Rectal smooth muscle tissue (tissue), 1 donor: ENCODE data around the gene CFAP97.
A peak's percentile ranks its signal among the peaks of the same experiment; 100 is the strongest.

Source experiments
- H3K27ac ChIP-seq: one replicate; pipeline ENCODE4 v1.7.0; 2013; ENCODE audit warnings: low read depth, low read length, inconsistent platforms
- H3K27me3 ChIP-seq: one replicate; pipeline ENCODE4 v1.7.0; 2013; ENCODE audit warnings: low read length; ENCODE audit not compliant: control insufficient read depth, insufficient read depth
- H3K36me3 ChIP-seq: one replicate; pipeline ENCODE4 v1.7.0; 2013; ENCODE audit warnings: low read length; ENCODE audit not compliant: control insufficient read depth, insufficient read depth
- H3K4me1 ChIP-seq: one replicate; pipeline ENCODE4 v1.7.0; 2013; ENCODE audit warnings: low read length; ENCODE audit not compliant: control insufficient read depth, insufficient read depth
- H3K4me3 ChIP-seq: one replicate; pipeline ENCODE4 v1.7.0; 2013; ENCODE audit warnings: low read length
- H3K9ac ChIP-seq: one replicate; pipeline ENCODE4 v1.7.0; 2013; ENCODE audit warnings: low read length

The CFAP97 gene

GRCh38 chr4:185183622-185184281 lies 20.0 kb downstream of the CFAP97 start:
- Histone ChIP-seq H3K4me1 (no peaks in the 10 kb centered on the region), H3K9ac (no peak overlapping the region), H3K27ac (no peak overlapping the region), H3K27me3 (no peaks in the 10 kb centered on the region), H3K4me3 (no peak overlapping the region), H3K36me3 (peaks cover under 1% of the 10 kb centered on the region)

- no peak overlapping the region for H3K9ac ChIP-seq
- H3K27me3 ChIP-seq = no peaks in the 10 kb centered on the region
- no peak overlapping the region for H3K27ac ChIP-seq
- H3K36me3 ChIP-seq = no peaks in the 10 kb centered on the region
- H3K4me3 ChIP-seq = no peak overlapping the region
- no peaks in the 10 kb centered on the region for H3K4me1 ChIP-seq
Observed at GRCh38 chr4:185182239-185182638, 21.6 kb downstream of the CFAP97 start.

- no peak overlapping the region for H3K27ac ChIP-seq
- no peaks in the 10 kb centered on the region for H3K36me3 ChIP-seq
- no peaks in the 10 kb centered on the region for H3K4me1 ChIP-seq
- no peak overlapping the region for H3K9ac ChIP-seq
- H3K27me3 ChIP-seq = no peaks in the 10 kb centered on the region
- no peak overlapping the region for H3K4me3 ChIP-seq
Observed at GRCh38 chr4:185179488-185179887, 24.3 kb downstream of the CFAP97 start.

- Histone ChIP-seq H3K27ac (no peak overlapping the region), H3K27me3 (no peaks in the 10 kb centered on the region), H3K9ac (no peak overlapping the region), H3K4me3 (no peak overlapping the region), H3K36me3 (peaks cover 3% of the 10 kb centered on the region), H3K4me1 (peaks cover 3% of the 10 kb centered on the region)
Observed at GRCh38 chr4:185171373-185172071, 32.3 kb downstream of the CFAP97 start.

DNA sequence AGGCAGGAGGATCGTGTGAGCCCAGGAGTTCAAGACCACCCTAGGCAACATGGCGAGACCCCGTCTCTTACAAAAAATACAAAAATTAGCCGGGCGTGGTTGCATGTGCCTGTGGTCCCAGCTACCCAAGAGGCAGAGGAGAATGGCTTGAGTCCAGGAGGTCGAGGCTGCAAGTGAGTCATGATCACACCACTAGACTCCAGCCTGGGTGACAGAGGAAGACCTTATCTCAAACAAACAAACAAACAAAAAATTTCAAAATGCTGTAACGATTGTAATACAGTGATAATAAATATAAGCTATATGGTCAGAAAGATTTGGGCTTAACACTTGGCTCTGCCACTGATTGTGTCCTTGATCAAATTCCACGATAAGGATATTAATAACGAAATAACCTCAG lies 36.6 kb downstream of the CFAP97 start:
- no peak overlapping the region for H3K4me3 ChIP-seq
- H3K36me3 ChIP-seq = peaks cover 3% of the 10 kb centered on the region
- H3K4me1 ChIP-seq = no peaks in the 10 kb centered on the region
- H3K9ac ChIP-seq = no peak overlapping the region
- H3K27ac ChIP-seq = no peak overlapping the region
- H3K27me3 ChIP-seq = no peaks in the 10 kb centered on the region

DNA sequence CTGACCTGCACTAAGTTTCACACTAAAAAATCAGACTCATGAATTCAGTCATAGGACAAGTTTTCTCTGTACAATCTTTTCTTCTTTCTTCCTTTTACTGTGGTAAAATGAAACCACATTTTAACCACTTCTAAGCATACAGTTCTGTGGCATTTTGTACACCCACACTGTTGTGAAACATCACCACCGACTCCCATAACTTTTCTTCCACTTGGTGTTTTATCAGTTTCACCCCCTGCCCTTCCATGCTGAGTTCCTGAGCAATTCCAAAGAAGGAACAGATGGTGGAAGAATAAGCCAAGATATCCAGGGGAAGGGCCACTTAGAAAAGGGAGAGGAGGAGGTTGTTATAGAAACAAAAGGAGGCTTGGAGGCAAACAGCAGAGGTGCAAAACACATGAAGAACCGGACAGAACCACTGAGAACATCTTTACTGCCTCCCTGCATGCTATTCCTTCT lies 38.2 kb downstream of the CFAP97 start:
- Histone ChIP-seq H3K27me3 (no peaks in the 10 kb centered on the region), H3K9ac (no peak overlapping the region), H3K27ac (no peak overlapping the region), H3K4me3 (no peak overlapping the region), H3K4me1 (no peaks in the 10 kb centered on the region), H3K36me3 (peaks cover 7% of the 10 kb centered on the region)

DNA sequence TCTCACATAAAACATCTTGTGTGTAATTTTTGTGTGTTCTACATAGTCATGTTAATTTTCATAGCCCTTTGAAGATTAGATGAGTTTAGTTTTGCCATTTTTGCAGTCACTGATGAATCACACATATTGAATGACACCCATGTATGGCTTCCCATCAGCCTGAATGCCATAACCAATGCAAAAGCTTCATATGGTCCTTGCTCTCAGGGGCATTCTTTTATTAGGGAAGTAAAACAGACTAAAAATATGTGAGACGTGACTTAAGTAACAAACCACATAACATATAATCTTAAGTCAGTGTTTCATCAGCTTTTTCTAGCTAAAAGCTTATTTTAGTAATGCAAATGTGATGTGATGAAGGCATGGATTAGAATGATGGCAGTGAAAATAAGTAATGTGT lies 52.5 kb downstream of the CFAP97 start:
- Histone ChIP-seq H3K9ac (no peak overlapping the region), H3K4me3 (no peak overlapping the region), H3K36me3 (no peaks in the 10 kb centered on the region), H3K27ac (no peak overlapping the region), H3K4me1 (no peaks in the 10 kb centered on the region), H3K27me3 (no peaks in the 10 kb centered on the region)

GRCh38 chr4:185149392-185149791 lies 54.4 kb downstream of the CFAP97 start:
- H3K36me3 ChIP-seq = no peaks in the 10 kb centered on the region
- H3K4me3 ChIP-seq = no peak overlapping the region
- no peaks in the 10 kb centered on the region for H3K27me3 ChIP-seq
- H3K27ac ChIP-seq = no peak overlapping the region
- H3K4me1 ChIP-seq = peaks cover 3% of the 10 kb centered on the region
- H3K9ac ChIP-seq = no peak overlapping the region

GRCh38 chr4:185145572-185145971 lies 58.2 kb downstream of the CFAP97 start:
- peaks cover 5% of the 10 kb centered on the region for H3K4me1 ChIP-seq
- no peaks in the 10 kb centered on the region for H3K27me3 ChIP-seq
- peak overlapping the region; percentile 3 for H3K4me3 ChIP-seq
- H3K36me3 ChIP-seq = no peaks in the 10 kb centered on the region
- no peak overlapping the region for H3K9ac ChIP-seq
- peak overlapping the region; percentile 83 for H3K27ac ChIP-seq

GRCh38 chr4:185144601-185145240 lies 59.1 kb downstream of the CFAP97 start:
- no peak overlapping the region for H3K9ac ChIP-seq
- peak overlapping the region; percentile 83 for H3K27ac ChIP-seq
- no peaks in the 10 kb centered on the region for H3K36me3 ChIP-seq
- H3K4me3 ChIP-seq = peak overlapping the region; percentile 3
- peaks cover 5% of the 10 kb centered on the region for H3K4me1 ChIP-seq
- H3K27me3 ChIP-seq = no peaks in the 10 kb centered on the region

DNA sequence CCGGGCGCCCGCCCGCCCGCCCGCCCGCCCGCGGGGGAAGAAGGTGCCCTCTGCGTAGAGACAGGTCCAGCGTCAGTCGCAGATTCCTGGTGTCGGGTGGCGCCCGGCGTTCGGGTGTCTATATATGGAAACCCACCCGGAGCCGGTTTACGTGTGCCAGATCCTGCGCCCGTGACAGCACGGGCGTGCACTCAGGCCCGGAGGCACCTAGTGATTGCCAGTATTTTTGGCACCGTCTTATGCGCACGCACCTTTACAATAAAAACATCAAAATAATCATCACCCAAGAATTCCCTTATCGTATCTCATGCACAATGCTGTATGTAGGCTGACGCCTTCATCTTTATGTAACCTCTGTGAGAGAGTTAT lies 60.2 kb downstream of the CFAP97 start:
- Histone ChIP-seq H3K4me1 (peaks cover 5% of the 10 kb centered on the region), H3K27ac (peak overlapping the region; percentile 83), H3K27me3 (no peaks in the 10 kb centered on the region)

GRCh38 chr4:185142912-185143600 lies 60.7 kb downstream of the CFAP97 start, which contains the start of gene SLC25A4:
Gene SLC25A4, plus strand, starts transcription at chr4:185143266. Its CDS starts 107 bp downstream, at chr4:185143373.
- Histone ChIP-seq H3K36me3 (no peaks in the 10 kb centered on the region), H3K27me3 (no peaks in the 10 kb centered on the region), H3K9ac (peak within 1 kb of the TSS; percentile 78), H3K4me1 (peaks cover 5% of the 10 kb centered on the region), H3K4me3 (peak within 1 kb of the TSS; percentile 82), H3K27ac (peak within 1 kb of the TSS; percentile 97)

More for the DNA sequence above, 60.2 kb downstream of the CFAP97 start:
- H3K4me3 ChIP-seq = peak overlapping the region; percentile 82
- no peak overlapping the region for H3K9ac ChIP-seq
- H3K36me3 ChIP-seq = no peaks in the 10 kb centered on the region
